ENCODE data around the gene SMPDL3A. TPM values are rescaled to one million over a fixed set of nuclear protein-coding genes. Genes with fewer than 3 reads are reported as not detected.

Gene SMPDL3A
- total RNA-seq, 1 experiment from 2014 or later: 1.8 TPM

GRCh38 chr6:122818866-122819265 lies 29.8 kb downstream of the SMPDL3A start:
- no peaks in the 10 kb centered on the region for H3K27me3 ChIP-seq (ENCODE audit: control insufficient read depth, insufficient read depth, low read length)
- no peak for DNase-seq (ENCODE audit: low read depth, low spot score)
- no peak for ATAC-seq
- in situ Hi-C loops (cut with HindIII; ENCODE audit: low pct_unique_long_range_greater_than_20kb, low sequenced_read_pairs) (no loop called here), intact Hi-C loops (cut with micrococcal nuclease; ENCODE audit: unreplicated experiment) (no loop called here)
- ChIA-PET POLR2A (no interaction called here), CTCF (no interaction called here)
- H3K4me1 ChIP-seq (ENCODE audit: control insufficient read depth, insufficient read depth, low read length): no peaks in the 10 kb centered on the region
- no peak overlapping the region for H3K4me3 ChIP-seq (ENCODE audit: low read depth in 2 of 2, low read length in 2 of 2)
- H3K27ac ChIP-seq (ENCODE audit: low read length): no peak overlapping the region
- no TSS peak for BruUV-seq (replicated peaks)
- no peak for TF ChIP-seq TCF7L2 (IDR thresholded peaks at IDR 0.05; ENCODE audit: low read depth, low read length)
- H3K36me3 ChIP-seq (ENCODE audit: control insufficient read depth, insufficient read depth, low read length): no peaks in the 10 kb centered on the region
- no peaks in the 10 kb centered on the region for H3K9me3 ChIP-seq (ENCODE audit: control insufficient read depth, insufficient read depth, low read depth, low read length)

GRCh38 chr6:122821095-122821494 lies 32.0 kb downstream of the SMPDL3A start:
- no peak for ATAC-seq
- no peak for DNase-seq (ENCODE audit: low read depth, low spot score)
- Histone ChIP-seq H3K4me3 (ENCODE audit: low read depth in 2 of 2, low read length in 2 of 2) (no peak overlapping the region), H3K9me3 (ENCODE audit: control insufficient read depth, insufficient read depth, low read depth, low read length) (no peaks in the 10 kb centered on the region), H3K4me1 (ENCODE audit: control insufficient read depth, insufficient read depth, low read length) (no peaks in the 10 kb centered on the region), H3K27me3 (ENCODE audit: control insufficient read depth, insufficient read depth, low read length) (no peaks in the 10 kb centered on the region), H3K27ac (ENCODE audit: low read length) (no peak overlapping the region), H3K36me3 (ENCODE audit: control insufficient read depth, insufficient read depth, low read length) (no peaks in the 10 kb centered on the region)
- CTCF ChIA-PET: no interaction called here
- no TSS peak for BruUV-seq (replicated peaks)
- in situ Hi-C loops (cut with HindIII; ENCODE audit: low pct_unique_long_range_greater_than_20kb, low sequenced_read_pairs) (no loop called here), intact Hi-C loops (cut with micrococcal nuclease; ENCODE audit: unreplicated experiment) (no loop called here)
- TF ChIP-seq, protein P1, sequence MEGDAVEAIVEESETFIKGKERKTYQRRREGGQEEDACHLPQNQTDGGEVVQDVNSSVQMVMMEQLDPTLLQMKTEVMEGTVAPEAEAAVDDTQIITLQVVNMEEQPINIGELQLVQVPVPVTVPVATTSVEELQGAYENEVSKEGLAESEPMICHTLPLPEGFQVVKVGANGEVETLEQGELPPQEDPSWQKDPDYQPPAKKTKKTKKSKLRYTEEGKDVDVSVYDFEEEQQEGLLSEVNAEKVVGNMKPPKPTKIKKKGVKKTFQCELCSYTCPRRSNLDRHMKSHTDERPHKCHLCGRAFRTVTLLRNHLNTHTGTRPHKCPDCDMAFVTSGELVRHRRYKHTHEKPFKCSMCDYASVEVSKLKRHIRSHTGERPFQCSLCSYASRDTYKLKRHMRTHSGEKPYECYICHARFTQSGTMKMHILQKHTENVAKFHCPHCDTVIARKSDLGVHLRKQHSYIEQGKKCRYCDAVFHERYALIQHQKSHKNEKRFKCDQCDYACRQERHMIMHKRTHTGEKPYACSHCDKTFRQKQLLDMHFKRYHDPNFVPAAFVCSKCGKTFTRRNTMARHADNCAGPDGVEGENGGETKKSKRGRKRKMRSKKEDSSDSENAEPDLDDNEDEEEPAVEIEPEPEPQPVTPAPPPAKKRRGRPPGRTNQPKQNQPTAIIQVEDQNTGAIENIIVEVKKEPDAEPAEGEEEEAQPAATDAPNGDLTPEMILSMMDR (IDR thresholded peaks at IDR 0.05): no peak
- TF ChIP-seq SIN3A (IDR thresholded peaks at IDR 0.05; ENCODE audit: borderline replicate concordance, insufficient read depth, low read depth, low read length): no peak
- no peak for TF ChIP-seq REST (IDR thresholded peaks at IDR 0.05; ENCODE audit: insufficient read depth in 1 of 2, low read depth in 2 of 2, low read length in 1 of 2)
- TF ChIP-seq TCF7L2 (IDR thresholded peaks at IDR 0.05; ENCODE audit: low read depth, low read length): no peak
- no peak for TF ChIP-seq POLR2AphosphoS5 (IDR thresholded peaks at IDR 0.05; ENCODE audit: low read depth, low read length)
- POLR2A ChIA-PET: no interaction called here

DNA sequence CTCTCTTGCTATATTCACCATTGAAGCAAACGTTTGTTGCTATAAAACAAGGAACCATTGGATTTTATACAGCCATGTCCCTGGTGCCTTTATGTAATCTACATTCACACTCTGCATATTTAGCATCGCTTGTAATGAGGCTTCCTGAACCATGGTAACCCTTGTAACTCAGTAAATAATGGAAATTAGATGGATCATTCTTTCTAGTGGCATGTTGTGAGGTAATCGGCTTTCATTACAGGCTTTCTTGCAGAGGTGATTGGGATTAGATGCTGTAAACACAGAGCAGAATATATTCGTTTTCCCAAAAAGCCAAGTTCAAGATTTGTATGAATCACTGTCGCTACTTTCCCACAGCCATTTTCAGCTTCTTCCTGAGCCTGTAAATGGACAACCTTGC lies 36.1 kb downstream of the SMPDL3A start:
- in situ Hi-C loops (cut with HindIII; ENCODE audit: low pct_unique_long_range_greater_than_20kb, low sequenced_read_pairs): no loop called here
- POLR2A ChIA-PET: no interaction called here
- ATAC-seq: no peak
- CTCF ChIA-PET: no interaction called here
- Histone ChIP-seq H3K4me1 (ENCODE audit: control insufficient read depth, insufficient read depth, low read length) (no peaks in the 10 kb centered on the region), H3K27ac (ENCODE audit: low read length) (no peak overlapping the region), H3K27me3 (ENCODE audit: control insufficient read depth, insufficient read depth, low read length) (no peaks in the 10 kb centered on the region), H3K9me3 (ENCODE audit: control insufficient read depth, insufficient read depth, low read depth, low read length) (no peaks in the 10 kb centered on the region), H3K4me3 (ENCODE audit: low read depth in 2 of 2, low read length in 2 of 2) (no peak overlapping the region), H3K36me3 (ENCODE audit: control insufficient read depth, insufficient read depth, low read length) (no peaks in the 10 kb centered on the region)
- TF ChIP-seq, protein P1 (IDR thresholded peaks at IDR 0.05): no peak
- TF ChIP-seq REST (IDR thresholded peaks at IDR 0.05; ENCODE audit: insufficient read depth in 1 of 2, low read depth in 2 of 2, low read length in 1 of 2): no peak
- TF ChIP-seq TCF7L2 (IDR thresholded peaks at IDR 0.05; ENCODE audit: low read depth, low read length): no peak
- TF ChIP-seq POLR2AphosphoS5 (IDR thresholded peaks at IDR 0.05; ENCODE audit: low read depth, low read length): no peak
- no peak for TF ChIP-seq SIN3A (IDR thresholded peaks at IDR 0.05; ENCODE audit: borderline replicate concordance, insufficient read depth, low read depth, low read length)
- intact Hi-C loops (cut with micrococcal nuclease; ENCODE audit: unreplicated experiment): no loop called here
- BruUV-seq (replicated peaks): no TSS peak
- no peak for DNase-seq (ENCODE audit: low read depth, low spot score)

Data from Panc1 (cell line).